NOMO-1 (cell line): ENCODE results near the gene LIPC.

Experiments used
- DNase-seq, 2 experiments: peaks; one replicate each; lab custom pipeline; 2025; ENCODE audit not compliant: unreplicated experiment in 2 of 2; lab: John Stamatoyannopoulos, UW

The LIPC gene

DNA sequence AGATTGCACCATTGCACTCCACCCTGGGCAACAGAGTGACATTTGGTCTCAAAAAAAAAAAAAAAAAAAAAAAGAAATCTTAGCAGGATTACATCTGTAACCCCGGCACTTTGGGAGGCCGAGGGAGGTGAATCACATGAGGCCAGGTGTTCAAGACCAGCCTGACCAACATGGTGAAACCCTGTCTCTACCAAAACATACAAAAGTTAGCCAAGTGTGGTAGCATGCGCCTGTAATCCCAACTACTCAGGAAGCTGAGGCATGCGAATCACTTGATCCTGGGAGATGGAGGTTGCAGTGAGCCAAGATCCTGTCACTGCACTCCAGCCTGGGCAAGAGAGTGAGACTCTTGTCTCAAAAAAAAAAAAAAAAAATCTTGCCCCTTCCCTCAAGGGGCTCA lies 40.4 kb downstream of the LIPC start:
- no peak for DNase-seq

DNA sequence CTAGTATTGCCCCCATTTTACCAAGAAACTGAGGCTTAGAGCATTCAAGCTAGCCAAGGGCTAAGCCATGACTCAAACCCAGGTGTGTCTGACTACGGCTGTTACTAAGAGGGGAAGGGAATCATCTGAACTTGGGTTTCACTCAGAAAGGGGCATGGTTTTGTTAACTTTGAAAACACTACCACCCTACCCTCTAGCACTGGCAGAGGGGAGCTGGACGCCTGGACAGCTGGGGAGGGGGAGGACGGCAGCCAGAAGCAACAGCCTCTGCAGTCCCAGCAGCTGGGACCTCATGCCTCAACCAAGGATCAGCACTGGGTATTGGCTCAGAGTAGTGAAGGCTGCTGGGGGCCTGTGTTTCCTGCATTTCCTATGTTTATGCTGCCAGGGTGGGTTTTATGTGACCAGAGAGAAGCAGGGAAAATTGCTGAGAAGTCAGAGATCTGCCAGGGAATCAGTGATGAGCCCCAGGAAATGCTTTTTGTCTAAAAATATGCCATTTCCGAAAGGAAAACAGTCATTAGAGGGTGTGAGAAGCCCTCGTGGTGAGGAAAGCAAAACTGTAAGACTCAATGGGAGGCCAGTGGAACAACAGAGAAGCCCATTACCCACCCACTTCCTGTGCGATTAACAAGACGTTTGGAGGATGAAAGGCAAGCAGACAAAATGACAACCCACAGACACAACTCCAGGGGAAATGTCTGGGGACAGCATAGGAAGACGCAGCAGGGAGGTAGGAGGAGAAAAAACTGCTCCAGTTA lies 41.2 kb downstream of the LIPC start:
- DNase-seq: no peak

DNA sequence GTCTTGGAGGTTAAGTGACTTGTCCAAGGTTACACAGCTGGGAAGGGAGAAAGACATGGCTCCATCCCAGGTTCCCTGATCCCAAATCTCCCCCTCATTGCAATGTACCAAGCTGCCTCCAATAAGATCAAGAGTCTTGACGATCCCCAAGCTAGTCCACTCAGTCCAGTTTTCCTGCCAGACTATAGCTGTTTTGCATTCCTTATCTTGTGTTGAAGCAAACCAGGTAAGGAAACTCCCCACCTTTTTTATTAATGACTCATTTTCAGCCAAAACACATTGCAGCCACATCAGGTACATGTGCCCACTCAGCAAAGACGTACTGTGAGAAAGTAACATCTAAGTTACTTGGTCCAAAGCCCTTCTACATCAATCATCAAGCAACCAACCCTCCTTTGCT lies 41.9 kb downstream of the LIPC start:
- no peak for DNase-seq

DNA sequence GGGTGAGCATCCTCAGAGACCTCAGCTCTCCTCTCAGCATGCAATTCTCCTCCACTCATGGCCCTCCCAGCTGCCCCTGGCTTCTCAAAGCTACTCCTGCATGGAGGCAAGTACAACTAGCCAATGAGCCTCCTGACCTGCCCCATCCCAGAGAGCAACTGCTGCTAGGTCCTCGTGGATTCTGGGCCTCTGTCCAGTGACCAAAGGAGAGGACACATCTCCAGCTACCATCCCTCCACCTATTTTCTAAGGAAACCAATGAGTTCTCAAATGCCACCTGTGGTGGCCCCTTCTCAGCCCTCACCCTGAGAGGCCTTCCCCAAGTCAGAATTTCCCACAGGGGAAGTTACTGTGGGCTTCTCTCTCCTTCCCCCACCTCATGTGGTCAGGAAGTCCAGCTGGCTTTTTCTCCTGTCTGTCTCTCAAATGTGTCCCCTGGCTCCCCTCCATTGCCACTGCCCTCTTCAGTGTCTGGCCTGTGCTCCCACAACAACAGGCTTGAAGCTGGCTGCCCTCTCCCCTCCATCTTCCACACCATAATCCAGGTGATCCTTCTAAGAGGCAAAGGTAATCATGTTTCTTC lies 43.0 kb downstream of the LIPC start:
- peak; percentile 4 to 10 for DNase-seq

DNA sequence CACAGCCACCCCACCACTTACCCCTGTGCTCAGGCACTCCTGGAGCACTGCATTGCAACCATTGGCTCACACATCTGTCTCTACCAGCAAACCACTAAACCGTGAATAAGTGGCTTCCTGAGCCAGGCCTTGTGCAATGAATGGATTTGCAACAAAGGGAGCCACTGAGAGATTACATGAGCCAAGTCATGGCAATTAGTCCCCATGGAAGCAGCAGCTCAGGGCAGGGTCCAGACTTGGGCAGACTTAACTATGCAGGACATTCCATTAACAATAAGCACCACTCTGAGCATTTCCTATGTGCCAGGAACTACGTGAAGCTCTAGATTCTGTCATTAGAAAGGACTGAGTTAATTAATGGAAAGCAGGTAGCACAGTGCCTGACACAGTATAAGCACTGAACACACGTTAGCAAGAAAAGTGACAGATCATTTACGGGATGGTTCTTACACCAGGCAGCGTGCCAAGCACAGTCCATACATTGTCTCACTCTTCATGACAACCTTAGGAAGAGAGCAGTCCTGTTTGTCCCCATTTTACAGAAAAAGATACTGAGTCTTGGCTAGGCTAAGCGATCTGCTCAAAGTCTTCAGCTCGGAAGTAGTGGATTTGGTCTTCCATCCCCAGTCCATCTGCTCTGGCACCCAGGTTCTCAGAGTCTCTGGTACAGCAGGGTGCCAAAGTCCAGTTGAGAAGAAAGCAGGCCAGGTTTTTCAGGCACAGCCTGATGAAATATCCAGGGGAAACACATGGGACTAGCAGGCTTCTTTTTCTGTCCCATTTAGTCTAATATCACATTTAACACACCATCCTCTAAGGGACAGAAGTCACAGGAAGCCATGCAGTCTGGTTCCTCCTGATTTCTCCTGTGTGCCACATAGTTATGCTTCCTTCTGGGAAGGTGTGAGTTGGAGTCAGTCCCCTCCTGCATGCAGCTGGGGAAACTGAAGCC lies 44.1 kb downstream of the LIPC start:
- peak; percentile 50 to 61 for DNase-seq

DNA sequence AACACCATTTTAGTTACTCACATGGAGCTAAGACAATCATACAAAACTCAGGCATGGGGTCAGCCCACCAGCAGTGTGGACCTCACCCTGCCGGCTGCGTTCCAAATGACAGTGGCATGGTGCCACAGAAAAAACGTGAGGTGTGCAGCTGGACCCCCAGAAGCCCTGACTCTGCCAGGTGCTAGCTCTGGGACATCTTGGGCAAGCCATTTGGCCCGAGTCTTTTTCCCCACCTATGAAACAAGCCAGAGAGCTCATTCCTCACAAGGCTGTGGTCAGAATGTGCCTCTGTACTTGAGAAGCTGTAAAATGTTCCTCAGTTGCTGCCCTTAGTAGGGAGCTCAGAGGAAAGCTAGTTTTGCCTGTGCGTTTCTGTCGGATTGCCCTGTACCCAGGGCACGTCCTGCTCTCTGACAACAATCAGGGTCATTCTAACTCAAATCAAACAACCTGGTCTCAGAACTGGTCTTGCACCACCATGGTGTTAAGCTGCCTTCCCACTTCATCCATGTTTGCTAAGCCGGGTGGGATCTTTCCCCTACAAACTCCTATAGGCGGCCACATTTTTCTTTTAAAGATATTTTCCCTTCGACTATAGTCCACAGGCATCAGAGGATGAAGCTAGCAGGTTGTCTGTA lies 44.9 kb downstream of the LIPC start:
- DNase-seq: no peak

DNA sequence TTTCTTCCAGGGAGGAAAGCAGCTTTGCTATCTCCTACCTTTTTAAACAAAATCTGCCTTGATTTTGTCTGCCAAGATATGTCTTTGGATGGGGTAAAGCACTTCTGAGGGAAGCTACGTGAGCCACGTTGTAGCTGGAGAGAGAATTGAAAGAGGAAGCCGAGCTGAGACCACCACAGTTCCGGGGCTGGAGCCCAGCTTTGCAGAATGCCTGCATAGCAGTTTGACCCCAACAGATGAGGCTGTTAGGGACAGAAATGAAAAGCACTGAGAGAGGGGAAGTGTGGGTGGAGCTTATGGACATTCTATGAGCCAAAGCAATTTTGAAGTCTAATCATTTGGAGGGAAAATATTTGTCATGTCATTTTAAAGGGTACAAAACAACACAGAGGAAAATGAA lies 45.4 kb downstream of the LIPC start:
- peak; percentile 42 to 68 for DNase-seq

DNA sequence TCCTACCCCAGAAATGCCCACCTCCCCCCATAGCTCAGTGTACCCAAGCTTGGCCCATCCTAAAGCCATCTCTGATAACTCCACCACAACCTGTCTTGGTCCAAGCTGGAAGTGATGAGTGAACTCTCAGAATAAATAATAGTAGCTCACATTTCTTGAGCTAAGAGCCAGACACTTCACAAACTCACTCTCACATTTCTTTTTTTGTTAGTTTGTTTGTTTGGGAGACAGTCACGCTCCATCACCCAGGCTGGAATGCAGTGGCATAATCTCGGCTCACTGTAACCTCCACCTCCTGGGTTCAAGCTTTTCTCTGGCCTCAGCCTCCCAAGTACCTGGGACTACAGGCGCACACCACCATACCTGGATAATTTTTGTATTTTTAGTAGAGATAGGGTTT lies 46.2 kb downstream of the LIPC start:
- no peak for DNase-seq

DNA sequence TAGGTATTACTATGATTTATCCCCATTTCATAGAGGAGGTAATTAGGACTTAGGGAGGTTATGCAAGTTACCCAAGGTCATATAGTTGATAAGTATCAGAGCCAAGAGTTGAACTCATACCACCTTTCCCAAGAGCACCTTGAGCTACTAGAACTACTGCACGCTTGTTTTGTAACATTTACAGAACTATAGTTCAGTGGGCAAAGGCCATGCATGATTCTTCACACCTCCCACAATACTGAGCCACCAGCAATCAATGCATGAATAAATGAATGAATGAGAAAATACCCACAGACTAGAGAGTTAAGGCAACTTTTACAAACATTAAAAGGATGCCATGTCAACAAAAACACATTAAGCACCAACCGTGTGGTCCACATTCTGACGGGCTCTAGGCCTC lies 46.8 kb downstream of the LIPC start:
- DNase-seq: no peak

DNA sequence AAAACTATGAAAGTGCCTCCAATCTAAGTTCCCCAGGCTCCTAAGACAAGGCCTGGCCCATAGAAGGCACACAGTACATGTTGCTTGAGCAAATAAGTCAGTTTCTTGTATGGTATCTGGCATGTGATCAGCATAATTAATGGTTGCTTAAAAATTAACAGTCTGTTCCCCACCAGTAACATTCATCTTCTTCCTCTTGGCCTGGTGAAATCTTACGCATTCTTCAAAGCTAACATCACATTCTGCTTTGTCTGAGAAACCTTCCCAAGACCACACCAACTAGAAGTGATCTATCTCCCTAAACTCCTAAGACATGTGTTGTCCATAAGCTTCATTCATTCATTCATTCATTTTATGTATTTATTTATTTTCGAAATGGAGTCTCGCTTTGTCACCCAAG lies 48.1 kb downstream of the LIPC start:
- no peak for DNase-seq

DNA sequence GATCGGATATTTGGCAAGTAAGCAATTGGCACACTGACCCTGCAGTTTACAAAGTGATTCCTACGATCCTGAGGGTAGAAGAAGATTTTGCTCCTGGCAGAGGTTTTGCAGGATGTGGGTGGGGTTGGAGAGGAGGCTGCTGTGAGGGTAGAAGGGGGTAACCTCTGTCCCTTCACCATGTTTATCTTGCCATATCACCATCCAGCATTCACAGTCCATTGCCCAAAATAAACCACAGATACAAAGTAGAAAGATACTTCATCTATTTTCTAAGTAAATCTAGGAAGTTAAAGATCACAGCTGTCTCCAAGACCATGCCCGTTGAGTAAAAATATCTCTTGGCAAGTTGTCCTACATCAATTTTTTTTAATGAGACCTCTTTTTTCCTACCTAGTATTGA lies 51.6 kb downstream of the LIPC start:
- DNase-seq: no peak

DNA sequence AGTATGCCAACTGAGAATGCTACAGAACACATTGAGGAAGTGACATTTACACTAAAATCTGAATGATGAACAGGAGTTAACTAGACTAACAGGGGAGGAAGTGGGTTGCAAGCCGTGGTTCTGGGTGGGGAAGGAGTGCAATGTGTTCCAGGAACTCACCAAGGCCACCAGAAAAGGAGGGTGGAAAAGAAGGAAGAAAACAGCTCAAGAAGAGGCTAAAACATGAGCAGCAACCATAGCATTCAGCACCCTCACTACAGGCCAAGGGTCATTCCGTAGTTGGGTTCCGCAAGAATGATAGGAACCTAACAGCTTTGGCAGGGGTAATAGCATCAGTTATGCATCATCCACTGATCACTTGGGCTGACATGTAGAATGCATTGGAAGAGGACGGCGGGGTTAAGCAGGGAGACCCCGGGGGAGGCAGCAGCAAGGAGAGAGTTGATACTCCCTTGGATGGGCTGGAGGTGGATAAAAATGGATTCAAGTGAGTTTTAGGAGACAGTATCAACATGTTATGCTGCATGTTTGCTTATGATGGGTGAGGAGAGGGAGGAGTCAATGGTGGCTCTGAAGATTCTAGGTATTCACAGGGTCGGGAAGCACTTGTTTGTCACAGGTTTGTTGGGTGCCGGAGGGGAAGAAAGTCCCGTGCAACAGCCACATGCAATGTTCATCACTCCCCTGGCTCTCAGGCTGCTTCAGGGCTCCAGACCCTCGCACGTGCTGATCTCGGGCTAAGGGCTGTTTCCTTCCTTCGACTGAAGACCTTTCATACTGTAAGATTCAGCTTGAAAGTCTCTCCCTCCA lies 53.2 kb downstream of the LIPC start:
- DNase-seq: peak; percentile 77 to 93

DNA sequence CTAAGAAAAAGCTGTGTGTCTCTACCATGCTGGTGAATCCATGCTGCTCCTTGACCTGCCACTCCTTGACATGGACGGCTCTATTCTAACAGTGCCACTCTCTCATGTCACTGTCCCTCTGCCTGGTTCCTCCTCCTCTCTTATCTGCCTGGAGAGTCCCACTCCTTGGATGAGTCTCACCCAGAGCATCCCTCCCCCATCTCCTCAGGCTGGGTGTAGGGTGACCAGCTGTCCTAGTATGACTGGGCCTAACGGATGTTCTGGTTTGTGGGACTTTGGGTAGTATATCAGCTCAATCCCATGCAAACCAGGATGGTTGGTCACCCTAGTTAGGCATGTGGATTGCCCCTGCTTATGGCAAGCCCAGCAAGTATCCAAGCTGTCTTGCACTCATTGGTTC lies 54.3 kb downstream of the LIPC start:
- no peak for DNase-seq

DNA sequence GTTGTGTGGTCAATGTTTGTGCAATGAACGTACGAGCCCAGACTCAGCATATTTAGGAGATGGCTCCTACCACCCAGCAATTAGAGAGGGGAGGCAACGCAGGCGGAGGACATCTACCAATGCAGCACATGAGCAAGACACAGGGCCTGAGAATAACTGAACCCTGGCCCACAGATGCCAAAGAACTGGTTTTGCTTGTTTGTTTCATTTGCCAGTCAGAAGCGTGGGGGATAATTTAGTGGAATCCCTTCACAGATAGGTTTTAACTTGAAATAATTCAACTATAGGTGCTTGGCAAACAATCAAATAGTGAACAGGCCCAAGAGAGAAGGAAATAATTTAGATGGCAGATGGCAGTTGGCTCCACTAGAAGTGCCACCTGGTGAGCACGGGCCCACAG lies 54.8 kb downstream of the LIPC start:
- DNase-seq: no peak

DNA sequence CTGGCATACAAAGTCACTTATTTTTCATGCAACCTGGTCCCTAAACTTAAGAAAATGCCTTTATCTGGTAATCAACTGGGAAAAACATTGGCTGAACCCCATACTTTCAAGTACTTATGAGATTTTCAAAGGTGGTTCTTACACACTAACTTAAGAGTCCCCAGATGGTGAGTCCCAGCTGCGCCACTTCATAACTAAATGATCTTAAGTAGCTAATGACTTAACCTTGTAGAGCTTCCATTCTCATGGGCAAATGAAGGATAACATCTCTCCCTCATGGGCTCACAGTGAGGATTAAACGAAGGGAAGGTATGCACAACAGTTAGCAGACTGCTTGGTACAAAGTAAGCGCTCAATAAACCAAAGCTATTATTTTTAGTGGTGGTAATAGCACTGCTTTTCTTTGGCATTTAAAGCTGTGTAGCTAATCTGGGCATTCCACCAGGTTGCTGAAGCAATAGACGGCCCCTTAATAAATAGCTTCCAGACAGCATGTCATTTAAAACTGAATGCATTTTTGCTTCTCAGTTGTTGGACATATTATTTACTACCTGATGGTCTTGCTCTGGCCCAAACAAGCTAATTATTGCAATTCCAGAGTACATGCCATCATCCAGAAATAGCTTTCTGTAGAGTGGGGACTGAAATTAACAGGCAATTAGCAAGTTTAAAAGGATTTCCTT lies 55.4 kb downstream of the LIPC start:
- DNase-seq: no peak

DNA sequence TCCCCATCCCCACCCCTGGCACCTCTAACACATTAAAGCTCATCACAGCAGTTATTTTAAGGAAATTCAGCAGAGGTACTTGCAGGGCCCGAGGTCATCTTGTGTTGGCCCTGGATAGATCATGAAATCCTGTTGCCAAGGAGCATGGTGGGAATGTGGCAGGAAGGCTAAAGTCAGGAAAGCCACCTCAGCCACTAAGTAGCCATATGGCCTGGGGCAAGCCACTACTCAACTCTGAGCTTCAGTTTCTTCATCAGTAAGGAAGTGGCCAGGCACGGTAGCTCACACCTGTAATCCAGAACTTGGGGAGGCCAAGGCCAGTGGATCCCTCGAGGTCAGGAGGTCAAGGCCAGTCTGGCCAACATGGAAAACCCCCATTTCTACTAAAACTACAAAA lies 55.9 kb downstream of the LIPC start:
- DNase-seq: no peak

DNA sequence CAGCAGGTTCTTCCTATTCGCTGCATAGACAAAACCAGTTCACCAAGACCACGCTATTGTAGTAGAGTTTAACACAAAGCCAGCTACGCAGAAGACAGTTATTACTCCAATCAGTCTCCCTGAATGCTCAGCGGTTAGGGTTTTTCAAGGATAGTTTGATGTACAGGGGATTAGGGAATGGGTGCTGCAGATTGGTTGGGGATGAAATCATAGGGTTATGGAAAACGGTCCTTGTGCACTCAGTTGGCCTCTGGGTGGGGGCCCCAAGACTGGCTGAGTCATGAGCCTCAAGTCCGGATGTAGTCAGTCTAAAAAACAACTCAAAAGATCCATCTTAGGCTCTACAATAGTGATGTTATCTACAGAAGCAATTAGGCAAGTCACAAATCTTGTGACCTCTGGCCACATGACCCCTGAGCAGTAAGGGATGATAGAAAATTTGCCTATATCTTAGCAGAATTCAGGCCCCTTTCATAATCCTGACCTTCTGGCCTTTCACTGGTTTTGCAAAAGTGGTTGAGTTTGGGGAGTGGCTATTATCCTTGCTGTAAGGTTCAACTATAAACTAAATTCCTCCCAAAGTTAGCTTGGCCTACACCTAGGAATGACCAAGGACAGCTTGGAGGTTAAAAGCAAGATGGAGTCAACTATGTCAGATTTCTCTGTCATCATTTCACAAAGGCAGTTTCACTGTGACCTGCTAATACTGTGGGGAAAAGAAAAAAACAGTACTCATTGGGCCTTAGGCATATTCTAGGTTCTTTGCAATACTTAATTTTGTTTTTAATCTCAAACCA lies 57.7 kb downstream of the LIPC start:
- no peak for DNase-seq

DNA sequence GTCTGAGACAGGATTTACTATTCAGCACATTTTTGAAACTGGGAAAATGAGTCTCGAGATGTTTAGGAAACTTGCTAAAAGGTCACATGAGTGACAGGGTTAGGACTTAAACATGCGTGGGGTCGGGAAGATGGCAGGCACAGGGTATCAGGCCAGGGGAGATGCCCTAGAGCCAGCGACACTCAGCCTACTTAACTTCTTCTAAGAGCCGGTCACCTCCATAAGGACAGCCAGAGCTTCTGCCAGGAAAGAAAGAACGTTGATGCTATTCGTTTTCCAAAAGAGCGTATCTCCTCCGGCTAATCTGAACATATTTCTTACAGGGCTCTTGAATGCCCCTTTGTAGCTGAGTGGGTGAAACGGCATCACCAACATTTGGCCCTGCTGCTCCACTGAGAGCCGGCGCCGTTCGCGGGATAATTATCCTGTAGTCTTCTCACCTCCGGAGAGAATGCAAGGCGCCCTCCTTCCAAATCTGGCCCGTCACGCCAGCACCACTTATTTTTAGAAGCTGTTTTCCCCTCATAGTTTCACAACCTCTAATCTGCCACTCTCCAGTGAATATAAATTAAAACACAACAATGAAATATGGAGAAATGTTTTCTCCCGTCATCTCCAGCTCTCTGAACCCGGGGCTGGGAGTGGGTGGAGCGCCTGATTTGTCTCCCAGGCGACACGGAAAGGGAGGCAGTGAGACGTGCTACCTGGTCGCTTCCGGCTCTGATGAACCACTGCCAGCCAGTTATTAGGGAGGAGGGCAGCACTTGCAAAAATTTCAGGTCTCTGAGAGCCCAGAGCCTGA lies 58.5 kb downstream of the LIPC start:
- peak in 1 of 2 experiments; percentile 11 for DNase-seq
